HepG2 (cell line): ENCODE data around the gene KIF3A. TPM values are rescaled to one million over a fixed set of nuclear protein-coding genes. Genes with fewer than 3 reads are reported as not detected.

Source experiments
- FOXC1 ChIP-seq: sonication (generic); formaldehyde crosslinking; IDR thresholded peaks from 2 replicates; pipeline ENCODE4 v1.8.0; 2022; ENCODE audit warnings: mild to moderate bottlenecking, missing genetic modification reagents, borderline replicate concordance
- GATAD2A ChIP-seq: IDR thresholded peaks from 2 replicates; pipeline ENCODE4 v1.6.1; 2016
- JUNB ChIP-seq: sonication (generic); formaldehyde crosslinking; IDR thresholded peaks from 2 replicates; pipeline ENCODE4 v1.8.0; 2022; ENCODE audit warnings: missing genetic modification reagents, mild to moderate bottlenecking, borderline replicate concordance
- MXD4 ChIP-seq: IDR thresholded peaks from 2 replicates; pipeline ENCODE4 v1.6.1; 2016; ENCODE audit warnings: mild to moderate bottlenecking, missing biosample characterization, missing genetic modification reagents
- PPARG ChIP-seq: conservative IDR thresholded peaks from 2 replicates; pipeline ENCODE4 v1.6.1; 2016; ENCODE audit warnings: missing biosample characterization, missing genetic modification reagents
- SMAD3 ChIP-seq: sonication (generic); formaldehyde crosslinking; IDR thresholded peaks from 2 replicates; pipeline ENCODE4 v1.4.0; 2020; ENCODE audit warnings: missing genetic modification reagents
- ZFP36L1 ChIP-seq: sonication (generic); formaldehyde crosslinking; IDR thresholded peaks from 2 replicates; pipeline ENCODE4 v1.8.0; 2022; ENCODE audit warnings: mild to moderate bottlenecking, missing genetic modification reagents, moderate library complexity
- ZNF407 ChIP-seq: sonication (generic); formaldehyde crosslinking; IDR thresholded peaks from one replicate; pipeline ENCODE4 v1.5.1; 2020; ENCODE audit warnings: mild to moderate bottlenecking, missing genetic modification reagents; ENCODE audit errors: not compliant biosample characterization
- polyA plus RNA-seq, 8 experiments: library from polyadenylated mRNA; depleted of rRNA in 3 of 8; stranded (reverse) in 7 of 8; unstranded in 1 of 8; fragments of >200 nt; fragmentation: Illumina TruSeq in 4 of 8; extraction: Trizol in 4 of 8; gene quantifications; 2 replicates each; pipeline versions ENCODE4 v1.2.1 to v1.2.3, GENCODE V29; 2011 to 2016; ENCODE audit warnings: low read depth in 4 of 8, missing spikeins in 1 of 8, mixed read lengths in 1 of 8; ENCODE audit not compliant: insufficient read depth in 1 of 8
- total RNA-seq, 5 experiments: library from RNA; depleted of rRNA; stranded (reverse); fragments of >200 nt; fragmentation: Illumina TruSeq; extraction: Trizol; gene quantifications; 2 replicates each; pipeline ENCODE4 v1.2.3, GENCODE V29; 2016; ENCODE audit warnings: low read depth in 1 of 5
- TF ChIP-seq, protein P1 (sequence below): sonication (generic); formaldehyde crosslinking; IDR thresholded peaks from 2 replicates; pipeline ENCODE4 v1.5.0; 2020; ENCODE audit warnings: missing genetic modification reagents
- TF ChIP-seq, protein P2 (sequence below): sonication (generic); formaldehyde crosslinking; IDR thresholded peaks from 2 replicates; pipeline ENCODE4 v1.5.0; 2020; ENCODE audit warnings: missing genetic modification reagents
- TF ChIP-seq, protein P3 (sequence below): sonication (generic); formaldehyde crosslinking; IDR thresholded peaks from 2 replicates; pipeline ENCODE4 v1.8.0; 2022; ENCODE audit warnings: missing genetic modification reagents, mild to moderate bottlenecking, moderate library complexity, borderline replicate concordance
- TF ChIP-seq, protein P4 (sequence below): sonication (generic); formaldehyde crosslinking; IDR thresholded peaks from 2 replicates; pipeline ENCODE4 v1.4.0; 2020; ENCODE audit warnings: missing genetic modification reagents

Gene KIF3A
- total and polyA plus RNA-seq, 2 of the 13 experiments (the other 11 are each of a cell fraction or from before 2014, with no cell fraction given) = 2.3 to 8.4 TPM

- TF ChIP-seq ZNF407 (CRISPR knock-in tag) (no peak), SMAD3 (CRISPR knock-in tag) (no peak), ZFP36L1 (CRISPR knock-in tag) (no peak), PPARG (CRISPR knock-in tag) (no peak), FOXC1 (CRISPR knock-in tag) (no peak), GATAD2A (no peak), MXD4 (CRISPR knock-in tag) (no peak), JUNB (CRISPR knock-in tag) (no peak)
- TF ChIP-seq, protein P1, sequence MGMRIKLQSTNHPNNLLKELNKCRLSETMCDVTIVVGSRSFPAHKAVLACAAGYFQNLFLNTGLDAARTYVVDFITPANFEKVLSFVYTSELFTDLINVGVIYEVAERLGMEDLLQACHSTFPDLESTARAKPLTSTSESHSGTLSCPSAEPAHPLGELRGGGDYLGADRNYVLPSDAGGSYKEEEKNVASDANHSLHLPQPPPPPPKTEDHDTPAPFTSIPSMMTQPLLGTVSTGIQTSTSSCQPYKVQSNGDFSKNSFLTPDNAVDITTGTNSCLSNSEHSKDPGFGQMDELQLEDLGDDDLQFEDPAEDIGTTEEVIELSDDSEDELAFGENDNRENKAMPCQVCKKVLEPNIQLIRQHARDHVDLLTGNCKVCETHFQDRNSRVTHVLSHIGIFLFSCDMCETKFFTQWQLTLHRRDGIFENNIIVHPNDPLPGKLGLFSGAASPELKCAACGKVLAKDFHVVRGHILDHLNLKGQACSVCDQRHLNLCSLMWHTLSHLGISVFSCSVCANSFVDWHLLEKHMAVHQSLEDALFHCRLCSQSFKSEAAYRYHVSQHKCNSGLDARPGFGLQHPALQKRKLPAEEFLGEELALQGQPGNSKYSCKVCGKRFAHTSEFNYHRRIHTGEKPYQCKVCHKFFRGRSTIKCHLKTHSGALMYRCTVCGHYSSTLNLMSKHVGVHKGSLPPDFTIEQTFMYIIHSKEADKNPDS (CRISPR knock-in tag) = no peak
- TF ChIP-seq, protein P2, sequence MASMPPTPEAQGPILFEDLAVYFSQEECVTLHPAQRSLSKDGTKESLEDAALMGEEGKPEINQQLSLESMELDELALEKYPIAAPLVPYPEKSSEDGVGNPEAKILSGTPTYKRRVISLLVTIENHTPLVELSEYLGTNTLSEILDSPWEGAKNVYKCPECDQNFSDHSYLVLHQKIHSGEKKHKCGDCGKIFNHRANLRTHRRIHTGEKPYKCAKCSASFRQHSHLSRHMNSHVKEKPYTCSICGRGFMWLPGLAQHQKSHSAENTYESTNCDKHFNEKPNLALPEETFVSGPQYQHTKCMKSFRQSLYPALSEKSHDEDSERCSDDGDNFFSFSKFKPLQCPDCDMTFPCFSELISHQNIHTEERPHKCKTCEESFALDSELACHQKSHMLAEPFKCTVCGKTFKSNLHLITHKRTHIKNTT (CRISPR knock-in tag) = no peak
- TF ChIP-seq, protein P3, sequence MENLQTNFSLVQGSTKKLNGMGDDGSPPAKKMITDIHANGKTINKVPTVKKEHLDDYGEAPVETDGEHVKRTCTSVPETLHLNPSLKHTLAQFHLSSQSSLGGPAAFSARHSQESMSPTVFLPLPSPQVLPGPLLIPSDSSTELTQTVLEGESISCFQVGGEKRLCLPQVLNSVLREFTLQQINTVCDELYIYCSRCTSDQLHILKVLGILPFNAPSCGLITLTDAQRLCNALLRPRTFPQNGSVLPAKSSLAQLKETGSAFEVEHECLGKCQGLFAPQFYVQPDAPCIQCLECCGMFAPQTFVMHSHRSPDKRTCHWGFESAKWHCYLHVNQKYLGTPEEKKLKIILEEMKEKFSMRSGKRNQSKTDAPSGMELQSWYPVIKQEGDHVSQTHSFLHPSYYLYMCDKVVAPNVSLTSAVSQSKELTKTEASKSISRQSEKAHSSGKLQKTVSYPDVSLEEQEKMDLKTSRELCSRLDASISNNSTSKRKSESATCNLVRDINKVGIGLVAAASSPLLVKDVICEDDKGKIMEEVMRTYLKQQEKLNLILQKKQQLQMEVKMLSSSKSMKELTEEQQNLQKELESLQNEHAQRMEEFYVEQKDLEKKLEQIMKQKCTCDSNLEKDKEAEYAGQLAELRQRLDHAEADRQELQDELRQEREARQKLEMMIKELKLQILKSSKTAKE (CRISPR knock-in tag) = no peak
- TF ChIP-seq, protein P4, sequence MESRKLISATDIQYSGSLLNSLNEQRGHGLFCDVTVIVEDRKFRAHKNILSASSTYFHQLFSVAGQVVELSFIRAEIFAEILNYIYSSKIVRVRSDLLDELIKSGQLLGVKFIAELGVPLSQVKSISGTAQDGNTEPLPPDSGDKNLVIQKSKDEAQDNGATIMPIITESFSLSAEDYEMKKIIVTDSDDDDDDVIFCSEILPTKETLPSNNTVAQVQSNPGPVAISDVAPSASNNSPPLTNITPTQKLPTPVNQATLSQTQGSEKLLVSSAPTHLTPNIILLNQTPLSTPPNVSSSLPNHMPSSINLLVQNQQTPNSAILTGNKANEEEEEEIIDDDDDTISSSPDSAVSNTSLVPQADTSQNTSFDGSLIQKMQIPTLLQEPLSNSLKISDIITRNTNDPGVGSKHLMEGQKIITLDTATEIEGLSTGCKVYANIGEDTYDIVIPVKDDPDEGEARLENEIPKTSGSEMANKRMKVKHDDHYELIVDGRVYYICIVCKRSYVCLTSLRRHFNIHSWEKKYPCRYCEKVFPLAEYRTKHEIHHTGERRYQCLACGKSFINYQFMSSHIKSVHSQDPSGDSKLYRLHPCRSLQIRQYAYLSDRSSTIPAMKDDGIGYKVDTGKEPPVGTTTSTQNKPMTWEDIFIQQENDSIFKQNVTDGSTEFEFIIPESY (CRISPR knock-in tag) = peak; percentile 37; the same call in 1 of the 2 replicates
These were observed 40.1 kb upstream of the KIF3A start, which contains the start of gene SEPTIN8 (continued) for GRCh38 chr5:132777209-132778069.
